Stimulated activated CD8-positive, alpha-beta memory T cell treated with anti-CD3 and anti-CD28 coated beads, Interleukin-7, amount 100 ng/mL, for 24 hours (primary cell): ENCODE measurements around the gene PDLIM7.
"Not testable (repeated sequence)": the region's sequence is repeated elsewhere in the genome, so short reads cannot be mapped to it uniquely, and the experiment has no call there.

Experiments used
- DNase-seq: peaks from one replicate; pipeline ENCODE4 v3.0.0-alpha.2; 2020; ENCODE audit warnings: low read depth

The PDLIM7 gene

GRCh38 chr5:177497292-177498012 lies at the start of gene PDLIM7:
Gene PDLIM7, minus strand, starts transcription at chr5:177497604. Its CDS starts 1,092 bp downstream, at chr5:177496512.
- DNase-seq = peak; percentile 91

- DNase-seq = no peak
Observed at GRCh38 chr5:177546258-177546741, 48.9 kb upstream of the PDLIM7 start.

- DNase-seq = no peak
Observed at GRCh38 chr5:177545487-177546257, 48.3 kb upstream of the PDLIM7 start.

- no peak for DNase-seq
Observed at GRCh38 chr5:177542816-177543465, 45.5 kb upstream of the PDLIM7 start.

GRCh38 chr5:177540438-177540837 lies 43.0 kb upstream of the PDLIM7 start:
- no peak for DNase-seq

- no peak for DNase-seq
Observed at GRCh38 chr5:177539411-177539810, 42.0 kb upstream of the PDLIM7 start.

- no peak for DNase-seq
Observed at GRCh38 chr5:177538876-177539275, 41.5 kb upstream of the PDLIM7 start.

- no peak for DNase-seq
Observed at GRCh38 chr5:177537389-177538361, 40.3 kb upstream of the PDLIM7 start.

- no peak for DNase-seq
Observed at GRCh38 chr5:177536386-177536785, 39.0 kb upstream of the PDLIM7 start.

GRCh38 chr5:177535125-177535524 lies 37.7 kb upstream of the PDLIM7 start:
- DNase-seq = no peak

GRCh38 chr5:177534433-177534832 lies 37.0 kb upstream of the PDLIM7 start:
- not testable (repeated sequence) for DNase-seq

GRCh38 chr5:177531209-177531940 lies 34.0 kb upstream of the PDLIM7 start:
- DNase-seq = no peak

- DNase-seq = no peak
Observed at GRCh38 chr5:177530638-177531037, 33.2 kb upstream of the PDLIM7 start.

GRCh38 chr5:177529247-177530203 lies 32.1 kb upstream of the PDLIM7 start:
- no peak for DNase-seq

- DNase-seq = no peak
Observed at GRCh38 chr5:177528631-177529030, 31.2 kb upstream of the PDLIM7 start.

- DNase-seq = no peak
Observed at GRCh38 chr5:177527595-177527994, 30.2 kb upstream of the PDLIM7 start.

- no peak for DNase-seq
Observed at GRCh38 chr5:177526791-177527190, 29.4 kb upstream of the PDLIM7 start.

GRCh38 chr5:177526191-177526590 lies 28.8 kb upstream of the PDLIM7 start:
- no peak for DNase-seq

- no peak for DNase-seq
Observed at GRCh38 chr5:177524941-177525655, 27.7 kb upstream of the PDLIM7 start.
